OCI-LY3 (cell line): Measurements from ENCODE around the gene FRAS1.

ENCODE experiments used
- CTCF ChIP-seq: fragments of 200-600, 300-600 bp; sonication (generic); IDR thresholded peaks from 2 replicates; pipeline ENCODE4 v1.5.1; 2014; ENCODE audit warnings: antibody characterized with exemption, low read length, low read depth
- EZH2phosphoT487 ChIP-seq: fragments of 200-600 bp; shearing (Covaris generic); IDR thresholded peaks from 2 replicates; pipeline ENCODE4 v1.6.1; 2018; ENCODE audit warnings: antibody characterized with exemption, mixed run types, low read depth

GRCh38 chr4:78457751-78458150 lies 400.6 kb downstream of the FRAS1 start:
- TF ChIP-seq CTCF (no peak), EZH2phosphoT487 (no peak)
